Stimulated activated CD4-positive, alpha-beta T cell treated with anti-CD3 and anti-CD28 coated beads, TNF-alpha, amount 100 ng/mL, for 4 hours (primary cell): ENCODE results near the gene CLEC18C.
"Not testable (repeated sequence)": the region's sequence is repeated elsewhere in the genome, so short reads cannot be mapped to it uniquely, and the experiment has no call there.

Source experiments
- DNase-seq, 3 experiments: peaks; one replicate each; pipeline ENCODE4 v3.0.0-alpha.2; 2020; ENCODE audit warnings: low read depth in 3 of 3

CLEC18C gene

DNA sequence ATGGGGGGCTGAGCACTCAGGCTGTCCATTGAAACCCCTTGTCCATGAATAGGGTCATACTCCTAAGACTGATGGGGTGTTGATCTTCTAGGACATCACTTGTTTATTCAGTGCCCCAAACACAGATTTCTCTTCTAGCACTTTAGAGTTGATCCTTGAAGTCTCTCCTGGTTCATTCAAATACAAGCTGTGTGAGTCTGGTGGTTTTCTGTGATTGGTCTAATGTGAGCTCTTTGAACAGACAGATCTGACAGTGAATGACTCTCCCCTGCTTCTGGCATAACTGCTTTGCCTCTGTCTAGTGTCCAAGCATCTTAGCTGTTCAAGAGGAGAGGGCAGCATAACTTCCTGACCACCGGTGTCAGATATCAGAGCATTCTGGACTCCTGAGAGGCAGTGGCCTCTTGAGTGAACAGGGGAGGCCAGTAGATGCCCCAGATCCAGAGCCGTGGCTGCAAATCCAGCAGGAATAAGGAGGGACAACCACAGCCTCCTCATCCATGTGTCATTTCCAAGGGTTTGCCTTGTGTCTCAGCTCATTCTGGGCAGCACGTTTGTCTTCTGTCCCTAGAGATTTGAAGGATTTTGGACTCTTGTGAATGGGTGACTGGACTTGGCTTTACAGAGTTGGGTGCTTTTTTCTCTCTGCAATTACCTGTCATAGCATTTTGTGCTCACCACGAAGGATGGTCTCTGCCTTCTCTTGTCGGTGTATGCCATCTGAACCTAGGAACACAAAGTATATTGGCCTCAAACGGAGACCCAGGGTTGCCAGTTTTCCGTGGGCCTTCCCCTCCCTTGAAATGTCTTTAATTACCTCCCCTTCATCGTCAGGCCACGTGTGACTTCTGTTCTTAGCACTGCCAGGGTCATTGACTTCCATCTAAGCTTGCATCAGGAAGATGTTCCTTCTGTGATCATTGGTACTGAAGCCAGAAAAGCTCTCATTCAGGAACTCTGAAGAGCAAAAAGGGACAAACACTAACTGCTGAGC lies 13.9 kb upstream of the CLEC18C start:
- no peak for DNase-seq

GRCh38 chr16:70160388-70160787 lies 13.2 kb upstream of the CLEC18C start:
- no peak for DNase-seq

DNA sequence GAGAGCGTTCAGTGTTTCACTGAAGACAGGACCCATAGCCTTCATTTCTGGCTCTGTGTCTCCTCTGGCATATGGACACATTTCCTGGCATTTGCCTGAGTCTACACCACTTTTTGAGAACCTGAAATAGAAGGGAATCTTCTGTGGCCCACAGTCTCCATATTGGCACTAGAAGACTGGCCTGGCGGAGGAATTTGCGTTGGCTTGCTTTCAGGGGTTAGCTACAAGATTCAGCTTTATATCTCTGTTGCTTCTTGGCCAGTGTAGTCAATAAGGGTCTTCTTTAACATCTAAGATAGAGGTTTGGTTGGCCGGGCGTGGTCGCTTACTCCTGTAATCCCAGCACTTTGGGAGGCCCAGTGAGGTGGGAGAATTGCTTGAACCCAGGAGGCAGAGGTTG lies 12.8 kb upstream of the CLEC18C start:
- no peak for DNase-seq

DNA sequence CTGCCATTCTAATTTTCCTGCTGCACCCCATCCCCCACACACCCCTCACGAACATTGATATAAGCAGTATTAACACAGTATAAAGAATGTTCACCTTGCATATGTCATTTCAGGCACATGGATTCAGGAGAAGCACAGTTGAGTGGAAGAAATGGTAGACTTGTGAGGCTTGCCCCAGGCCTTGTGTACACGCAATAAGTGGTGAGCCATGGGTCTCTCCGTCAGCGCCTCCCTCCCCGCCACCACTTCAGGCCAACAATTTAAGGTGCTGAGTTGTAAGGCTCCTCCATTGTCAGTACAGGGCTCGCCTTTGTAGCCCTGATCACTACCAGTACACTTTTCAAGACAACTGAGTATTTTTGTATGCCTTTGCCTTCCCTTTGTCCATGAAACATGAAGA lies 12.2 kb upstream of the CLEC18C start:
- no peak for DNase-seq

GRCh38 chr16:70162041-70162451 lies 11.5 kb upstream of the CLEC18C start:
- DNase-seq = no peak

- no peak for DNase-seq
These were observed 10.0 kb upstream of the CLEC18C start for GRCh38 chr16:70163596-70163995.

DNA sequence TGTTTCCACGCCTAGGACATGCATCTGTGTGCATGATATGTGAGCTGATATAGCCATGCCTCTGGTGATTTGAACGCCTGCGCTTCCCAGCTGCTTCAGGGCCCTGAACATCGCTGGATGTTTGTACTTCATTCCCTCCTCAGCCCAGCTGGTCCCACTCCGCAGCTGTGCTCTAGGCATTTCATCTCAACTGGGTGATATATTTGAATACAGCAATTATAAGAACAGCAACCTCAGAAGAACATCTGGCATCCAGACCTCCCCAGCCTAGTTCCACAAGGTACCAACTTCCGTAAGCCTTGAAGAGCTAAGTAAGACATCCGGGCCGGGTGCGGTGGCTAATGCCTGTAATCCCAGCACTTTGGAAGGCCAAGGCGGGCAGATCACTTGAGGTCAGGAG lies 6.9 kb upstream of the CLEC18C start:
- DNase-seq = not testable (repeated sequence)

GRCh38 chr16:70173916-70174315 lies 329 bp downstream of the CLEC18C start:
- not testable (repeated sequence) for DNase-seq

GRCh38 chr16:70174387-70174932 lies 873 bp downstream of the CLEC18C start:
- not testable (repeated sequence) for DNase-seq

- not testable (repeated sequence) for DNase-seq
These were observed 14.4 kb downstream of the CLEC18C start for GRCh38 chr16:70187858-70188607.

DNA sequence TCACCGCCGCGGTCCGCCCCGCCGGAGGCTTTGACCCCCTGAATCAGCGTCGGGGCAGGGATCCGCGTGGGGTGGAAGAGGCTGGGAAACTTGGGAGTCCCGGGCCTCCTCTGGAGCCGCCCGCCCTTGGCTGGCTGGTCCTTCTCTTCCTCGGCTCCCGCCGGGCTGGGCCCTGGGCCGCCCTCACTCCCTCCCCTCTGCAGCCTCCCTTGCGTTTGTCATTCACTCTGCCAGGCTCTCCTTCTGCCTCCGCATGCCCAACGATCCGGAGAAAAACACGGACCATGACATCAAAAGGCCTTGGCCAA lies 15.0 kb downstream of the CLEC18C start:
- DNase-seq = not testable (repeated sequence)

DNA sequence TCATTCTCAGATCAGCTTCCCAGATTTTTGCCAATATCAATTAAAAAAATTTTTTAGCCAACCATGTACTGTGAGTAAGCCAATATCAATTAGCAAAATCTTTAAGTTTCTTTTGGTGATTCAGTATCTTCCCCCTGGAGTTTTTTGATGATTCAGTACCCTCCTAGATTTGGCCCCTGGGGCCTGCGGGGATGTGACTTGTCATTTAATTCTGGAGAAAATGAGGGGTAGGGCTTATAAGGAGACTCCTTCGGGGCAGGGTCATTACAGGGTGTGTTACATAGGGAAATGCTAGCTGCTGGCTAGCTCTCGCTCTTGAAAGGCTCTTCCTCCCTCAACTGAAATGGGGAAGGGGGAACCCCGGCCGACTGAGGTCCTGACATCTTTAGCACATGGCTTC lies 17.0 kb downstream of the CLEC18C start:
- not testable (repeated sequence) for DNase-seq

DNA sequence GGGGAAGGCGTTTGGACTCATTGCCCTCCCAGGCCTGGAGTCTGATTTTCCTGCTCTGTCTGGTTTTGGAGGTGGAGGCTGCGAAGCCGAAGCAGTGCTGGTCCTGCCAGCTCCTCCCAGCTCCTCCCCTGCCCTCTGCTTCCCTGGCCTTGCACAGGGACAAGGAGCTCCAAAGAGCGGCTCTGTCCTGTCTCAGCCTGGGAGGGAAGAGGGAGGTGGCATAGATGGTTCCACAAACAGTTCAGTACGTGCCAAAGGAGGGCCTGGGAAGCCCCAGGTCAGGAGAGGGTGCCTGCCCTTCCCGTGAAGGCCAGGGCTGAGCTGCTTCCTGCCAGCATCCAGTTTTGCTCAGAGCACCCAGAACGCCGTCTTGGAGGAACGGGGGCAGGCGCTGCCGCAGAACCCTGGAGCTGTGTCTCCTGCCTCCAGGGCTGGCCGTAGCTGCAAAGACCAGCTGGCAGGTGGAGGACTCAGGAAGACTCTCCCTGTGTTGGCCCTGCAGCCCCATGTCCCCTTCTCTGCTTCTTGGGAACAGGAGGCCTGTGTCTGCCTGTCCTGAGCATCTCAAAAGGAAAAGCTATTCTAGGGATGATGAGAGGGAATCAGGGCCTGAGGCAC lies 23.2 kb downstream of the CLEC18C start:
- not testable (repeated sequence) for DNase-seq

- not testable (repeated sequence) for DNase-seq
These were observed 24.0 kb downstream of the CLEC18C start for GRCh38 chr16:70197611-70198010.

DNA sequence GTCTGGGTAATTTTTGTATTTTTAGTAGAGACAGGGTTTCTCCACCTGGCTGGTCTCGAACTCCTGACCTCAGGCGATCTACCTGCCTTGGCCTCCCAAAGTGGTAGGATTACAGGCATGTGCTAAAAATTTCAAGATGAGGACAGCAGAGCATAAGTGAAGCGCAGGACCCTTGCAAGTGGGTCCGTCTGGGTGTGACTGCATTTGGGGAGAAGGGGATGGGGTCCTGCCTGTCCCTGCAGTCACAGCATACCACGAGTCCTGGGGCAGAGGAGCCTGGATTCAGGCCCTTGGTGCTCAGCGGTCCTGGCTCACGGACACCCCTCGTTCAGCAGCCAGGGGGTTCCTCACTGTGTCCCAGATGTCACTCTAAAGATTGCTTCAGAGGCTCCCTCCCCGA lies 24.6 kb downstream of the CLEC18C start:
- DNase-seq = not testable (repeated sequence)

DNA sequence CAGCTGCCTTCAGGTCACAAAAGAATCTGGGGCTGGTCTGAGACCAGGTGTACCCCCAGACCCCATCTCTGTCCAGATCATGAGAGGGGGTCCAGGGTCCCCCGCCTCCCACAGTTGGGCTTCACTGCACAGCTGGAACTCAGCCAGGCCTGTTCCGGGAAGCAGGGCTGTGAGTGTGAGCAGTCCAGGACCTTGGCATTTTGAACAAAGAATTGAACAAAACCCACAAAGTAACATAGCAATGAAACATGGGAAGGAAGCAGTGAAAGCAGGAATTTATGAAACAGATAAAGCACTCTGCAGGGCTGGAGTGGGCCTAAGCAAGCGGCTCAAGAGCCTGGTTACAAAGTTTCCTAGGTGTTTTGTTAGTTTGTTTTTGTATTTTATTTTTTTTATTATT lies 25.1 kb downstream of the CLEC18C start:
- DNase-seq = not testable (repeated sequence)

GRCh38 chr16:70199170-70199569 lies 25.6 kb downstream of the CLEC18C start:
- DNase-seq = not testable (repeated sequence)

DNA sequence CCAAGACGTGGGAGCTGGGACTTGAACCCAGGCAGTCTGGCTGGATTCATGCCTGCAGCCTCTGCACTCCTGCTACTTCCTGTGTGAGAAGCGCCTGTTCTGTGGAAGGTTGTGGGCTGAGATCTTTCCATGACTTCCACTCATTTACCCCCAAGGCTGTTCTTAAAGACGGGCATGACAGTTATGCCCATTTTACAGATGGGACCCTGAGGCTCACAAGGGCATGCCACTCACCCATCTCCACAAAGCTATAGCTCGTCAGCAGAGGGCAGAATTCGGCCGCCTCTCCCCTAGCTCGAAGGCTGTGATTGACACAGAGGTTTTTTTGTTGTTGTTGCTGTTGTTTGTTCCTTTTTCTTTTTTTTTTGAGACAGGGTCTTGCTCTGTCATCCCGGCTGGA lies 26.5 kb downstream of the CLEC18C start:
- not testable (repeated sequence) for DNase-seq

GRCh38 chr16:70203508-70203907 lies 29.9 kb downstream of the CLEC18C start:
- DNase-seq = not testable (repeated sequence)

GRCh38 chr16:70204010-70204409 lies 30.4 kb downstream of the CLEC18C start:
- DNase-seq = not testable (repeated sequence)

GRCh38 chr16:70204668-70205405 lies 31.2 kb downstream of the CLEC18C start:
- not testable (repeated sequence) for DNase-seq
